Peyer's patch (tissue), 4 donors: ENCODE data around the gene TRIB2. TPM values are rescaled to one million over a fixed set of nuclear protein-coding genes. Genes with fewer than 3 reads are reported as not detected.

Source experiments
- DNase-seq, 3 donors: peaks; one replicate each; pipeline ENCODE4 v3.0.0-alpha.2; 2017 to 2019
- H3K27ac ChIP-seq, 4 donors: fragments of 200-600 bp; sonication (generic); one replicate each; pipeline ENCODE4 v1.5.1; 2016 to 2019
- H3K27me3 ChIP-seq, 2 donors: fragments of 200-600 bp; sonication (generic); one replicate each; pipeline ENCODE4 v1.5.1; 2019
- H3K36me3 ChIP-seq, 3 donors: fragments of 200-600 bp; sonication (generic); one replicate each; pipeline ENCODE4 v1.5.1; 2016 to 2019
- H3K4me1 ChIP-seq, 4 donors: fragments of 200-600 bp; sonication (generic); one replicate each; pipeline ENCODE4 v1.5.1; 2016 to 2019
- H3K4me3 ChIP-seq, 4 donors: fragments of 200-600 bp; sonication (generic); 1 replicate in 3 of 4; 2 replicates in 1 of 4; pipeline ENCODE4 v1.5.1; 2016 to 2019; ENCODE audit warnings: mild to moderate bottlenecking in 1 of 4
- H3K9me3 ChIP-seq, 4 donors: fragments of 200-600 bp; sonication (generic); one replicate each; pipeline ENCODE4 v1.5.1; 2016 to 2019; ENCODE audit warnings: mild to moderate bottlenecking in 1 of 4
- POLR2A ChIP-seq, 2 donors: fragments of 450-650 bp; IDR thresholded peaks; one replicate each; pipeline ENCODE4 v1.5.1; 2017; ENCODE audit warnings: antibody characterized with exemption in 2 of 2, mild to moderate bottlenecking in 2 of 2, moderate library complexity in 2 of 2
- total RNA-seq, 4 donors: library from RNA; depleted of rRNA; stranded (reverse); fragments of >200 nt; gene quantifications; one replicate each; pipeline ENCODE4 v1.1.0, GENCODE V29; 2016
- TF ChIP-seq, protein P1 (sequence below), 6 experiments: fragments of 450-650 bp in 4 of 6; fragments of 200-600 bp in 2 of 6; sonication (generic) in 1 of 6; IDR thresholded peaks; one replicate each; pipeline ENCODE4 v1.5.1; 2017 to 2019; ENCODE audit warnings: antibody characterized with exemption in 6 of 6, mild to moderate bottlenecking in 3 of 6, moderate library complexity in 1 of 6

The TRIB2 gene
- total RNA-seq, 4 donors from 2014 or later, result 6.8 to 58.6 (median 12.6) TPM

DNA sequence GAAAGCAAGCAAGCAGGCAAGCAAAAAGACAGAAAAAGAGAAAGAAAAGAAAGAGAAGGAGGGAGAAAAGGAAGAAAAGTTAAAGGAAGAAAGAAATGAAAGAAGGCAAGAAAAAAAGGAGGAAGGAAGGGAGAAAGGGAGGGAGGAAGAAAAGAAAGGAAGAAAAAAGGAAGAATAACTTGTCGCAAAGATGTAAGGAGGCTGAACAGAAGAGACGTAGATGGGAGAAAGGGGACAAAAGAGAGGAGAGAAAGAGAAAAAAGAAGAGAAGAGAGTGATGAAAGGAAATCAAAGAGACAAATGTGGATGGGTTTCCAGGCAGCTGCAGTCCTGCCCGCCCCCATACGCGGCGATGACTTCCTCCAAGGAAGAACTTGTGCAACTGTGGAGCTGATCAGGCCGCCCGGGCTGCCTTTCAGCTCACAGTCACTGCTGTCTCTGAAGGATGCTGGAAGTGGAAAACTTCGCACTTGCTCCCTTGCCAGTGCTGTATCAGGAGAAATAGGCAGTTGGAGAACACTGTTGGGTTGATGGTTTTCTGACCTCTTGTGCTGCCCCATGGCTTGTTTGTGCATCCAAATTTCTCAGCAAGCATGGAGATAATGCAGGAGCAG, 52.9 kb downstream of the TRIB2 start:
- Histone ChIP-seq H3K4me3 (no peak overlapping the region), H3K36me3 (no peaks in the 10 kb centered on the region), H3K27ac (no peak overlapping the region), H3K9me3 (no peaks in the 10 kb centered on the region), H3K4me1 (no peaks in the 10 kb centered on the region), H3K27me3 (no peaks in the 10 kb centered on the region)
- no peak for TF ChIP-seq POLR2A (IDR thresholded peaks at IDR 0.05)
- no peak for DNase-seq

DNA sequence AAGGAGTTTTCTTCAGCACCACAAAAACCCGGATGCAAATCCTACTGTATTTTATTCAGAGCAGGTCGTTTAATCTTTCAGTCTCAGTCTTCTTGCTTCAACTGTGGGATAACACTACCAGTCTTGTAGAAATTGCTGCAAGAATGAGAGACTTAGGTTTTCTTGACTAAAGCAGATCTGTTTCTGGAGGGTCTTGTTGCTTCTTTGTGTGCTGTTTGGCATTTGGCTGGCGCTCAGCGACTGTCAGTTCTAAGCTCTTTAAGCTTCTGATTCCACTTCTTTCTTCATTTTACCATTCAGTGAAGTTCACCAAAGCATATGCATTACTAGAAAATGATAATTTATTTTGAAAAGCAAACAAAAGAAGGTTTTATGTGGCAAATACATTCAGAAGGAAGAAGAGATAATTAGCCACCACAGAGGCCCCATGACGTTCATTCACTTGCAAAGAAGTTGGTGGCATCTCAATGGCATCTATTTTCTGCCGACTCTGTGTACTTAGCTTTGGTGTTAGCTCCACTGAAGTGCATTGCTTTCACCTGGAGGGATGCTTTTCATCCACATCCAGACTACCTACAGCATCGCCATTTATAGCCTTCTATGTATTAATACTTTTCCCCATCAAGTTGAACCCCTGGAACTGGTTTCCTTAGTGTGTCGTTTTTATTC, 53.7 kb downstream of the TRIB2 start:
- H3K36me3 ChIP-seq, result no peaks in the 10 kb centered on the region
- H3K27me3 ChIP-seq, result no peaks in the 10 kb centered on the region
- H3K4me1 ChIP-seq, result no peaks in the 10 kb centered on the region
- no peaks in the 10 kb centered on the region for H3K9me3 ChIP-seq
- TF ChIP-seq, protein P1, sequence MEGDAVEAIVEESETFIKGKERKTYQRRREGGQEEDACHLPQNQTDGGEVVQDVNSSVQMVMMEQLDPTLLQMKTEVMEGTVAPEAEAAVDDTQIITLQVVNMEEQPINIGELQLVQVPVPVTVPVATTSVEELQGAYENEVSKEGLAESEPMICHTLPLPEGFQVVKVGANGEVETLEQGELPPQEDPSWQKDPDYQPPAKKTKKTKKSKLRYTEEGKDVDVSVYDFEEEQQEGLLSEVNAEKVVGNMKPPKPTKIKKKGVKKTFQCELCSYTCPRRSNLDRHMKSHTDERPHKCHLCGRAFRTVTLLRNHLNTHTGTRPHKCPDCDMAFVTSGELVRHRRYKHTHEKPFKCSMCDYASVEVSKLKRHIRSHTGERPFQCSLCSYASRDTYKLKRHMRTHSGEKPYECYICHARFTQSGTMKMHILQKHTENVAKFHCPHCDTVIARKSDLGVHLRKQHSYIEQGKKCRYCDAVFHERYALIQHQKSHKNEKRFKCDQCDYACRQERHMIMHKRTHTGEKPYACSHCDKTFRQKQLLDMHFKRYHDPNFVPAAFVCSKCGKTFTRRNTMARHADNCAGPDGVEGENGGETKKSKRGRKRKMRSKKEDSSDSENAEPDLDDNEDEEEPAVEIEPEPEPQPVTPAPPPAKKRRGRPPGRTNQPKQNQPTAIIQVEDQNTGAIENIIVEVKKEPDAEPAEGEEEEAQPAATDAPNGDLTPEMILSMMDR (IDR thresholded peaks at IDR 0.05), result no peak
- no peak overlapping the region for H3K4me3 ChIP-seq
- DNase-seq, result no peak
- H3K27ac ChIP-seq, result no peak overlapping the region

DNA sequence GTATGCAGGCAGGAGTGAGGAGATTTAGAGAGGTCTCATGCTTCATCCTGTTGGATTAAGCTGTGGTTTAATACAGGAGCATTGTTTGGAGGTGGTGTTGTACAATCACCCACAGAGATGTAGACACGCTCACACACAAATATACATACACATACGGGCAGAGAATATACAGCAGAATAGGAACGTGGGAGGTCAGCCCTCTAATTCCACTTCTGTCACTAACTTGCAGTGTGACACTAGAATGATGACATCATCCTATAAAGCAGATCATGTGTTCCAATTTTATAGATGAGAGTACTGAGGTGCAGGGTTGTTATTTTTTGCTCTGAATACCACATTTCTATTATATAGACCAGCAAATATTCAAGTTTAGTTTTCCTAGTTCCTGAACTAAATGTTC, 54.4 kb downstream of the TRIB2 start:
- no peak for DNase-seq
- Histone ChIP-seq H3K27ac (no peak overlapping the region), H3K27me3 (no peaks in the 10 kb centered on the region), H3K9me3 (no peaks in the 10 kb centered on the region), H3K4me1 (no peaks in the 10 kb centered on the region), H3K36me3 (no peaks in the 10 kb centered on the region), H3K4me3 (no peak overlapping the region)
- no peak for TF ChIP-seq POLR2A (IDR thresholded peaks at IDR 0.05)
- TF ChIP-seq, protein P1 (IDR thresholded peaks at IDR 0.05), result no peak

DNA sequence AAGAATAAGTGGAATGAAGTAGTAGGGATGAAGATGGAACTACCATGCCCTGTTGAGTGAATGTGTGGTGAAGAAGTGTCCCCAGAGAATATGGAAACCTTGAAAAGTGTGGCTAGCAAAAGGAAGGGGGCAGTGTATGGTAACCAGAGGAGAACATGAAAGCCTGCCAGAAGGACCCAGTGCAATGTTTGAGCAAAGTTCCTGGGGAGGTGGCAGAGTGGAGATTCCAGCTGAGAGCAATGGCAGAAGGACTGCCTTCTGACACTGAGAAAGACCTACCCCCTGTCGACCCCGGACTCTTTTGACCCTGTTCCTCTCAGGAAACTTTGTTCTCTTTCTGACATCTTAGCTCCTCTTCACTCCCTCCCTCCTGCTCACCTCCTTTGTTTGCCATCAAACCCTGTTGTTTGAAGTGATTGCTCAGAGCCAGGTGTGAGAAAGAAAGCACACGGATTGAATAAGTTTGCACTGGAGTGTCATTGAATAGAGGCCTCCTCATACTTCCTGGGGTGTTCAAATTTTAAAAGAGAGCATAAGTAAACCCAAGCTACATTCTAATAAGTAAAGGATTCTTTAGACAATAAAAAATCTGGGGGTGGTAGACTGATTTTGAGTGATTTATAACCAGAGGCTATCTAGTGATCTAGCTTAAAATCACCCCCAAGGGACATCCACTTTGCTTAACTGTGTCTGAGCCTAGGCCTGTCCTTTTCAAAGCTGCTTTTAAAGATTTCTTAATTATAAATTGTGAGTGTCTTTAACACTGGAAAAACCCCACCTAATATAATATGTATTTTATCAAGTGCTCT, 57.1 kb downstream of the TRIB2 start:
- H3K4me3 ChIP-seq, result no peak overlapping the region
- TF ChIP-seq, protein P1 (IDR thresholded peaks at IDR 0.05), result no peak
- TF ChIP-seq POLR2A (IDR thresholded peaks at IDR 0.05), result no peak
- no peaks in the 10 kb centered on the region for H3K27me3 ChIP-seq
- no peaks in the 10 kb centered on the region for H3K9me3 ChIP-seq
- H3K27ac ChIP-seq, result no peak overlapping the region
- no peaks in the 10 kb centered on the region for H3K36me3 ChIP-seq
- H3K4me1 ChIP-seq, result no peaks in the 10 kb centered on the region
- DNase-seq, result no peak

DNA sequence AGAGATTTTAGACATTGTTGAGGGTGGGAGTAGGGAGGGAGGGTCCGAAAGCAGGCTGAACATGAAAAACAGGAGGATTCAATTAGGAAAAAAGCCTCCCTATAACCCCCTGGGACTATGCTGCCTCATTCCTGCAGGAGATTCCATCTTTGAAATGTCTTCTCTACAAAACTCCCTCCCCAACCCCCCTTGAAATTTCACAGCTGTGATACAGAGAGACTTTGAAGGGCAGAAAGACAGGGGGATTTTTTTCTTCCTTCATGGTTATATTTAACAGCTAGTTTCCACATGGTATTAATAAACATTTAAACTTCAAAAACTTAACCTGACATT, 57.6 kb downstream of the TRIB2 start:
- H3K4me3 ChIP-seq, result no peak overlapping the region
- DNase-seq, result no peak
- no peaks in the 10 kb centered on the region for H3K27me3 ChIP-seq
- no peaks in the 10 kb centered on the region for H3K4me1 ChIP-seq
- H3K9me3 ChIP-seq, result no peaks in the 10 kb centered on the region
- TF ChIP-seq POLR2A (IDR thresholded peaks at IDR 0.05), result no peak
- no peak overlapping the region for H3K27ac ChIP-seq
- H3K36me3 ChIP-seq, result no peaks in the 10 kb centered on the region

DNA sequence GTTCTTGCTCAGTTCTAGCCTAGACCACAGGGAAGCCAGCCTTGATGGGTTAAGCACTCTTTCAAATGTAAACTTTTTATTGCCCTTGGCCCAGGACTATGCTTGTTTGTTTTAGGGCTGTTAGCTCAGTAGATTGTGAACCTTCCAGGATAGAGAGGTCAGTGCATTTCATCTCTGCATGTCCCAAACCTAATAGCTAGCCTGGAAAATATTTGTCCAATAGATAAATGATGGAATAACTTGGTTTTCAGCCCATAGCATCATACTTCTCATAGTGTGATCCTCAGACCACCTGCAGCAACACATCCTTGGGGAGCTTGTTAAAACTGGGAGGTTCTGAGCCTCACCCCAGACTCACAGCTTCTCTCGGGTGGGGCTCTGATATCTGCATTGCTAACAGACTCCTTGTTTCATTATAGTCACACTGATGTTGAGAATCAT, 59.8 kb downstream of the TRIB2 start:
- H3K27ac ChIP-seq, result no peak overlapping the region
- H3K4me3 ChIP-seq, result no peak overlapping the region
- H3K4me1 ChIP-seq, result no peaks in the 10 kb centered on the region
- H3K36me3 ChIP-seq, result no peaks in the 10 kb centered on the region
- no peaks in the 10 kb centered on the region for H3K27me3 ChIP-seq
- no peak for DNase-seq
- TF ChIP-seq, protein P1 (IDR thresholded peaks at IDR 0.05), result no peak
- no peak for TF ChIP-seq POLR2A (IDR thresholded peaks at IDR 0.05)
- H3K9me3 ChIP-seq, result no peaks in the 10 kb centered on the region
